ENCODE measurements around the gene SLC1A7.

SLC1A7 gene

GRCh38 chr1:53116307-53116810, 26.1 kb downstream of the SLC1A7 start:
- no peak for DNase-seq

GRCh38 chr1:53115403-53116306, 26.8 kb downstream of the SLC1A7 start:
- no peak for DNase-seq

GRCh38 chr1:53114581-53115400, 27.6 kb downstream of the SLC1A7 start:
- DNase-seq, result no peak

GRCh38 chr1:53114090-53114489, 28.3 kb downstream of the SLC1A7 start:
- no peak for DNase-seq

GRCh38 chr1:53112861-53113260, 29.6 kb downstream of the SLC1A7 start:
- no peak for DNase-seq

GRCh38 chr1:53112271-53112774, 30.1 kb downstream of the SLC1A7 start:
- DNase-seq, result no peak

GRCh38 chr1:53111693-53112092, 30.7 kb downstream of the SLC1A7 start:
- no peak for DNase-seq

- no peak for DNase-seq
Observed at GRCh38 chr1:53111073-53111556, 31.3 kb downstream of the SLC1A7 start.

GRCh38 chr1:53110370-53111072, 31.9 kb downstream of the SLC1A7 start:
- no peak for DNase-seq

GRCh38 chr1:53108646-53109580, 33.5 kb downstream of the SLC1A7 start:
- DNase-seq, result no peak

GRCh38 chr1:53107570-53108322, 34.7 kb downstream of the SLC1A7 start:
- no peak for DNase-seq

- DNase-seq, result no peak
Observed at GRCh38 chr1:53107090-53107489, 35.3 kb downstream of the SLC1A7 start.

- DNase-seq, result no peak
Observed at GRCh38 chr1:53104289-53104913, 38.0 kb downstream of the SLC1A7 start.

GRCh38 chr1:53094533-53094919, 47.9 kb downstream of the SLC1A7 start:
- no peak for DNase-seq

- no peak for DNase-seq
Observed at GRCh38 chr1:53093778-53094532, 48.5 kb downstream of the SLC1A7 start.

GRCh38 chr1:53093451-53093754, 49.0 kb downstream of the SLC1A7 start:
- no peak for DNase-seq

GRCh38 chr1:53092659-53093450, 49.6 kb downstream of the SLC1A7 start:
- no peak for DNase-seq

Measured in nucleus accumbens (tissue), 56 donors.